Stimulated activated CD4-positive, alpha-beta T cell treated with anti-CD3 and anti-CD28 coated beads, Interleukin-12 subunit alpha, Interleukin-12 subunit beta, amount 100 ng/mL, for 4 hours (primary cell): ENCODE measurements around the gene LRIG1.

Experiments
- DNase-seq: peaks from one replicate; pipeline ENCODE4 v3.0.0-alpha.2; 2020

The LRIG1 gene

GRCh38 chr3:66467996-66468735 is 32.7 kb downstream of the LRIG1 start:
- DNase-seq = no peak

DNA sequence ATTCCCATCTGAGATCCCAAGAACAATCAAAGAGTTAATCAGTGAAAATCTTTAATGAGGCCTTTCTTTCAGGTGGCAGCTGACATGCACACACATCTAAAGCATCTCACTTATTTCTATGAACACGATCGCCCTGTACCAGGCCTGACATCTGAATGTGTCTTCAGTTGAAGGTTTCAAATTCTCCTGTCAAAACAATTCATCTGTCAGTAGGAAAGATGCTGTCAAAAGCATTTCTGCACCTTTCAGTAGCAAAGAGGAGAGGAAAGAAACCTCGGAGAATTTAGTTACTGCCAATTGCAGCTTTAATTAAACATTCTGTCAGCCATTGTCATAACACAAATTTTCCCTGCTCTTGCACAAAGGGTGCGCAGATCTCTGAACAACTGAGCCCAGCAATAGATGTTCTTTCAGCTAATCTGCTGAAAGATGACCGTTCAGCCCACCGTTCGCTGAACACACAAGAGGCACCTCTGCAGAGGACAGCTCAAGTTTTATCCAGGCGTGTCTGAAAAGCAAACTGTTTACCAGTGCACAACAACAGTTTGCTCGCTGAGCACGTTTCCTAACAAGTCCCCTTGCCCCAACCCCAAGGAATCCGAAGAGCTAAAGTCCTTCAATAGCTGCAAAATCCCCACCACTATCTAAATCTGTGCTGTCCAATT is 34.1 kb downstream of the LRIG1 start:
- DNase-seq = no peak

DNA sequence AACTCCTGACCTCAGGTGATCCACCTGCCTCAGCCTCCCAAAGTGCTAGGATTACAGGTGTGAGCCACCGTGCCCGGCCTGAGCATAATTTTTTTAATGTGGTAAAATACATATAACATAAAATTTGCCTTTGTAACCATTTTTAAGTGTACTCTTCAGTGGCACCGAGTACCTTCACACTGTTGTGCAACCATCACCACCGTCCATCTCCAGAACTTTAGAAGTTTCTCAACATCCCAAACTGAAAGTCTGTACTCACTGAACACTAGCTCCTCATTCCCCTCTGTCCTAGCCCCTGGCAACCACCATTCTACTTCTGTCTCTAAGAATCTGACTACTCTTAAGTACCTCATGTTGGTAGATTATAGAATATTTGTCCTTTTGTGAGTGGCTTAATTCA is 35.2 kb downstream of the LRIG1 start:
- DNase-seq = no peak

DNA sequence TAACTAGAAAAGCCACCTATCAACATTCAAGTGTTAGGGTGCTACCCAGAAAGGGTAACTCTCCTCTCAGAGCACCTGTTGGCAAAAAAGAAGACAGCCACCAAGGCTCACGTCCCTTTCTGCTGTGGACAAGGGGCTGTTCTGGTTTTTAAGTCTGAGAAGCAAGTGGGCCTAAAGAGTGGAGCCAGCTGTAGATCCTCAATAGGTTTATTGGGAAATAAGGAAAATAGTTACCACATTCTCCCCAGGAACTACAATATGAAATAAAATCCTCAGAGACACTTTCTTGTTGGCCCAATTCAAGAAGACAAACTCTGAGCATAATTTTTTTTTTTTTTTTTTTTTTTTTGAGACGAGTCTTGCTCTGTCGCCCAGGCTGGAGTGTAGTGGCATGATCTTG is 35.8 kb downstream of the LRIG1 start:
- DNase-seq = no peak

- no peak for DNase-seq
Measured at GRCh38 chr3:66464512-66464894, 36.3 kb downstream of the LRIG1 start.

DNA sequence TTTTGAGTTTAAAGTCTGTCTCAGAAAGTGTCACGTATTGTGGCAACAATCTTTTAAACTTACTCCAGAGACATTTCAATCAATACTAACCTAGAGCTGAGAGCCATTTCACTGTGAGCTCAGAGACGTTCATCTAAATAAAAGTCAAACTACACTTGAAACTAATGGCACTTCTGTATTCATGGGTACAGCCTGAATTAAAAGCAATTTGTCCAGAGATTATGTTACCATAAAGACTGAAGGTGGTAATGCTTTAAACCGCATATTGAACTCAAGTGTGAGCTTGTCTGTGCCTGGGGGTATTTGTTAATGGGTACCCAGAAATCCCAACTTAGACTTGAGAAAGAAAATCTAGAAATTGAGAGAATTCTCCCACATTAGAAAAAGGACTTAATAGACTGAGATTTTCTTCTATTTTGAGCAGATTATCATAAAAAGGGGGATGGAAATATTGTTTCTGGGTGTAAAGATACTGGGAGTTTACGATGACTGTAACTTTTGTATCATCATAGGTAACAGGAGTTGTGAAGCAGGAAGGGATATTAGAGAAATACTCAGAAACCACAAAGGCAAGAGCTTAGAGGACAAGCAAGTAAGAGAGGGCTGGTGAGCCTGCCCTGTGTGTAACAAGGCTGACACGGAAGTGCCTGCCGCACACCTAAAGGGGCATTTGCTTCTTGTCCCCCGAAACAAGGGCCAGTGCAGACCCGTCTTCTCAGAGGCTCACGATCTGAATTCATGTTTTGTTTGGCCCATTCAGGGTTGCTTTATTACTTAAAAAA is 36.9 kb downstream of the LRIG1 start:
- DNase-seq = no peak

- no peak for DNase-seq
Measured at GRCh38 chr3:66463054-66463631, 37.7 kb downstream of the LRIG1 start.

GRCh38 chr3:66457252-66457651 is 43.6 kb downstream of the LRIG1 start:
- no peak for DNase-seq

DNA sequence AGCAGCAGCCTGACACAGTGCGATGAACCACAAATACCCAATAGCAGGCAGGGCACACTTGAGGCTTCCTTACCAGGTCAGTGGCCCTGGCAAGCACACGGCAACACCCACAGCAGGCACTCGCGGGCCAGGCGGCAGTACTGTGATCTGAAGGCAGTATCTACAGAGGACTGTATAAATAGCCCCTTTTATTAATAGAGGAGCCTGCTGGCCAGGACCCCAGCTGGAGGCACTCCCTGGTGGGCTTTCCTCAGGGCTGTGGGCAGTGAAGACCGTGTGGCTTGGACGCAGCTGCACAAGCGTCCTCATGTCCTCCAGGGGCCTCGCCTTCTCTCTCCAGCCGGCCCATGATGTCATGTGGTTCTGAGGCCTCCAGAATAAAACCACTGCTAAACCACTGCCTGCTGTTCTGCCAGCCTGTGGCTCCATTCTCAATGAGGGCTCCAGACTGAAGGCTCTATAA is 44.1 kb downstream of the LRIG1 start:
- no peak for DNase-seq

DNA sequence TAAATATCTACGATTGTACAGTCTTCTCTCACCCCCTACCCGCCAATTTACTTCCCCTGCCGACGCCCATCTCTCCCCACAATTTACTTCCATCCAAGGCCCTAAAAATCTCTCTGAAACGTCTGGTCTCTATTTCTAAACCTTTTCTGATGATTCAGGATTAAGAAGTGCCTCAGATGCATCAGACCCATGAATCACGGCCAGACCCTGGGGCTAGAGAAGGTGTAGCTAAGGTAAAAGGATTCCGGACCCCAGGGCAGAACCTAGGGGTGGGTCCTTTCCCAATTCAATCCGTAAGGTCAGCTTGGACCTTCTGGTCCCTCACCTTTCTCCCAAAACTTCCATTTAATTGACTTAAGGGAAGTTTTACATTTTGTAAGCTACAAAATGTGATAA is 46.4 kb downstream of the LRIG1 start:
- no peak for DNase-seq

GRCh38 chr3:66453651-66454463 is 47.0 kb downstream of the LRIG1 start:
- no peak for DNase-seq

- DNase-seq = no peak
Measured at GRCh38 chr3:66452303-66453011, 48.4 kb downstream of the LRIG1 start.

DNA sequence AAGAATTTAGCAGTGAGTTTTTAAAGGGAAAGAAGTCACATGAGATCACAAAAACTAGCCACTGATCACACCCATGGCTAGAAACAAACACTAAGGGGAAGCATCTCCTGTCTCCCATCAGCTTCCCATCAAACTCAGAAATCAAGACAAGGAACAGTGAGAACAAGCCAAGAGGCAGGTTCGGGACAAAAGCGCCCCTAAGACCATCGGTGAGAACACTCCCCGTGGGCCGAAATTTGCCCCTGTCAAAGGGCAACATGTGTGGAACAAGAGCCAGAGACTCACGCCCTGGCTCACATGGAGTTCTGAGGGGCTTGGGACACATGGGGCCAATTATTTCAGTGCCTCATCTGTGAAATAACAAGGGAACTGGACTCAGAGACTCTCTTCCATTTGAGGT is 49.1 kb downstream of the LRIG1 start:
- no peak for DNase-seq

GRCh38 chr3:66450390-66451022 is 50.3 kb downstream of the LRIG1 start:
- no peak for DNase-seq

DNA sequence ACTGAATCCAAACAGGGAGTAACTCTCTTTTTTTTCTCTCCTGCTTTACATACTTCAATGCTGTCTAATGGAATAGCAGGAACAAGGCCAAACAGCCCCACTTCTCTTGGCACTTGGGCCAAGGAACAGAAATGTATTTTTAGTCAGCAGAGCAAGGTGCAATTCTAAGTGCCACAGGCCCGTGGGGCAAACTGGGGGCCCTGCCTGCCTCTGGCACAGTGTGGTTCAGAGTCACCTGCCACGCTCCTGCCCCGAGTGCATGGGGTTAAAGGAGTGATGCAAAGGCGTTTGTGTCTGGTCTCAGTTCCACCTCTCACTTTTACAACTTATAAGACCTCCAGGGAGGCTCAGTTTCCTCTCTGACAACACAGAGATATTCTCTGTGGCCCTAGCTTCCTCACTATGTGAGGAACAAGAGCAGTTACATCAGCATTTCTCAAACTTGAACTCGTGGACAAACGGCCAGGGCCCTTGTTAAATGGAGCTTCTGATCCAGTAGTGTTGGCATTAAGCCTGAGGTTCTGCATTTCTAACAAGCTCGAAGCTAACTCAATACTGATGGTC is 51.3 kb downstream of the LRIG1 start:
- no peak for DNase-seq

- DNase-seq = no peak
Measured at GRCh38 chr3:66444146-66444644, 56.6 kb downstream of the LRIG1 start.

- no peak for DNase-seq
Measured at GRCh38 chr3:66443118-66443803, 57.6 kb downstream of the LRIG1 start.

GRCh38 chr3:66442254-66443117 is 58.3 kb downstream of the LRIG1 start:
- DNase-seq = no peak

DNA sequence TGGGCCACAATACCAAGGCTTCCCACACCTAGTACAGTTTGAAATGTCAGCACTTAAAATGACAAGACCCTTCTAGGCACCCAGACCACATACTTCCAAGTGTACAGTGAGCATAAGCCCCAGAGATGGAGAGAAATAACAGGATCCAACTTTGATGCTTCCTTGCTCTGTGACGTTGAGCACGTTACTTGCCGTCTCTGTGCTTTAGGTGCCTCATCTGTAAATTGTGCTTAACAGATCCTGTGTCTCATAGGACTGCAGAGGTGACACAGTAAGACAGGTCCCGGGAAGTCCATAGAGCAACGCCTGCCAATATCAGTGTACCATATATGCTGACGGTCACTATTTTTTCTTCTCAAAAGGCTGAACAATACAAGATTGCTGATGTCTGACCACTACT is 59.1 kb downstream of the LRIG1 start:
- no peak for DNase-seq
